Posterior cingulate gyrus (tissue), 11 donors: ENCODE measurements around the gene MSANTD2.
A peak's percentile ranks its signal among the peaks of the same experiment; 100 is the strongest.

Experiments
- DNase-seq, 10 donors: peaks; one replicate each; pipeline versions ENCODE4 v3.0.0 to v3.0.0-alpha.2; 2020 to 2021; ENCODE audit warnings: mixed read lengths in 3 of 10
- intact Hi-C: fragments of 100-400 bp; cut with DNase I; formaldehyde crosslinking; loops from one replicate; pipeline ENCODE4 v1.15.1; 2023

Gene MSANTD2

GRCh38 chr11:124800226-124800929, at the start of gene MSANTD2:
TSS of gene MSANTD2 (minus strand) at chr11:124800406. CDS start at chr11:124800380, 26 bp downstream.
- intact Hi-C loops = no loop called here
- DNase-seq = peak; percentile 76 to 98 (median 84)

DNA sequence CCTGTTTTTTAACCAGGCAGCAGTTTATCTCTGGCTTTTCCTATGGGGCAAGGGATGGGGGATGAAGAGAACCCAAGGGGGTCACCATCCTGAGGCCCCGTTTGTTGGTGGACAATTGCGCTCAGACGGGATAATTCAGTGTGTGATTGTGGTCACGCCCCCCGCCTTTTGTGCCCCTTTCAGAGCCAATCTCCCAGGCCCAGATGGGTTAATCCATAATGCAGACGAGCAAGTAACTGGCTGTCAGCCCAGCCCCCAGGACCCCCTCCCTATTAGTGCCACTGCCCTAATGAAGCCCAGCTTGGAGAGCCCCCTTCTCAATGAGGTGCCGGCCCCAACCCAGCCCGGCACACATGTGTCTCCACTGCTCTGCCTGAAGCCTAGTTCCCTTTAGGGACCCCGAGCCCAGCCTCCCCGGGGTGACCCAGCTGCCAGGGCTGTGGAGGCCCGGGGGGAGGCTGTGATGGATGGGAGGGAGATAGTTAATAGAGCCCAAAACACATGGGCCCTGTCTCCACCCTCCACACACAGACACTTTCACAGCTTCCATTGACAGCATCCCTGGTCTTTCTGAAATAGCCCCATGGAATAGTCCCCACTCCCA, 46.0 kb upstream of the MSANTD2 start:
- intact Hi-C loops = no loop called here
- DNase-seq = peak in 1 of 10 donors; percentile 33

GRCh38 chr11:124844664-124845079, 44.5 kb upstream of the MSANTD2 start:
- peak in 1 of 10 donors; percentile 9 for DNase-seq
- intact Hi-C loops = no loop called here

- intact Hi-C loops = no loop called here
- DNase-seq = no peak
Observed at GRCh38 chr11:124843616-124843910, 43.4 kb upstream of the MSANTD2 start.

DNA sequence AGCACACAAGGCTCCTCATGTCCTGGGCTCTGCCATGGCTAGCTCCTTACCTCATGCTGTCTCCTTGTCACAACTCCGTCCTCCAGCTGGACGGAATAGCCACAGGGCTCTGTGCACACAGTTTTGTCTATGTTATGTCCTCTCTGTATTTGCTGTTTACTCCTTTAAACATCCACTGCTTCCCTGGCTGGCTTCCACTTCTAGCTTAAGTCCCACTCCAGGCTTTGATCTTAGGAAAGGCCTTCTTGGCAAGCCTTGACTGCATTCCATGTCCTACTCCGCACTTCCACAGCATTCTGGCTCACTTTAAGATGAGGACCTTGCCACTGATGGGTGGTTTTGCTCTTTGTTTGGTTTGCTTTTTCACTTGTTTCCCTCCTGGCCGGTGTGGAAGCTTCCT, 42.1 kb upstream of the MSANTD2 start:
- no peak for DNase-seq
- intact Hi-C loops = no loop called here

DNA sequence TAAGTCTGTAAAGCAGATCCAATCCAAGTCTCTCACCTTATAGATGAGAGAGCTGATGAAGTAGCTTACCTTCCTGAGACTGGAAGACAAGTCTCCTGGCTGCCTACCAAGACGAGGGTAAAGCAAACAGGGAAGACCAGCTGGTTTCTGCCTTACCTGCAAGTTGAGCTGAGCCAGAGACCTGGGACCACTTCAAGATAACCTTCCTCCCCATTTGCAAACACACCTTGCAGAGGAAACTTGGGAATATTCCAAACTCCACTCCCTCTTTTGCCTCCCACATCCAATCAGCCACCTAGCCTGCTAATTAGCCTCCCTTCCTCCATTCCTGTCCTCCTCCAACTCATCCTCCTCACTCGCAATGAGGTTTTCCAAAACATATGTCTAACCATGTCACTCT, 41.6 kb upstream of the MSANTD2 start:
- peak in 1 of 10 donors; percentile 9 for DNase-seq
- intact Hi-C loops = no loop called here

GRCh38 chr11:124841201-124841600, 41.0 kb upstream of the MSANTD2 start:
- DNase-seq = no peak
- intact Hi-C loops = no loop called here

- intact Hi-C loops = no loop called here
- no peak for DNase-seq
Observed at GRCh38 chr11:124840666-124841065, 40.5 kb upstream of the MSANTD2 start.

- peak in 1 of 10 donors; percentile 18 for DNase-seq
- intact Hi-C loops = loop anchor here (5.0 kb wide), 2 partner anchors 78 to 193 kb away; partner anchors contain the start of gene ESAM
Observed at GRCh38 chr11:124839972-124840621, 39.9 kb upstream of the MSANTD2 start.

- intact Hi-C loops = loop anchor here (5.0 kb wide), 2 partner anchors 77 to 192 kb away; partner anchors contain the start of gene ESAM
- DNase-seq = peak in 5 of 10 donors; percentile 14 to 86 (median 79)
Observed at GRCh38 chr11:124839128-124839971, 39.1 kb upstream of the MSANTD2 start.

DNA sequence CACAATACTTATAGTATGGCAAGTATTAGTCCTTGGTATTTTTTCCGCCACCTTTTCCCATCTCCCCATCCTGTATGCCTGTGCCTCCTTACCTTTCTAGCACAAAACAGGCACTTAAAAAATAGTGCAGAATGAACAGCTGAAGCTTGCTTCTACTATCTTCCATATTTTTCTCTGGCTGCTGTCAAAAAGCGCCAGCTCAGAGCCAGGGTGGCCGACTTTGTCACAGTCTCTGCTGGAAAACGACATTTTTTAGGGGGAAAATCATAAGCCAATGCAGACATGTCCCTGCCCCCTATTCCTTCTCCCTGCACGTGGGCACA, 38.6 kb upstream of the MSANTD2 start:
- no peak for DNase-seq
- intact Hi-C loops = loop anchor here (5.0 kb wide), 2 partner anchors 76 to 191 kb away; partner anchors contain the start of gene ESAM

- intact Hi-C loops = loop anchor here (1.0 to 5.0 kb wide), 3 partner anchors 75 to 190 kb away; partner anchors contain the start of gene ESAM
- DNase-seq = no peak
Observed at GRCh38 chr11:124837491-124837856, 37.3 kb upstream of the MSANTD2 start.

DNA sequence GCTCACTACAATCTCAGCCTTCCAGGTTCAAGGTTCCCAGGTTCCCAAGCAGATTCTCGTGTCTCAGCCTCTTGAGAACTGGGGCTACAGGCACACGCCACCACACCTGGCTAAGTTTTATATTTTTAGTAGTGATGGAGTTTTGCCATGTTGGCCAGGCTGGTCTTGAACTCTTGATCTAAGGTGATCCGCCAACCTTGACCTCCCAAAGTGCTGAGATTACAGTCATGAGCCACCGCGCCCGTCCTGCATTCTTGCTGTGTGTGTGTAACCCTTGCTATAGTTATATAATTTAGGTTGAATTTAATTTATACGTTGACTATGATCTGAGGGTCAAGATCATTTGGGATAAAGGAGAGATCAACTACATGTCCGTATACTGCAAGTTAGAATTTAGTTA, 35.7 kb upstream of the MSANTD2 start:
- intact Hi-C loops = loop anchor here (5.0 kb wide), 2 partner anchors 74 to 189 kb away; partner anchors contain the start of gene ESAM
- peak in 1 of 10 donors; percentile 9 for DNase-seq

DNA sequence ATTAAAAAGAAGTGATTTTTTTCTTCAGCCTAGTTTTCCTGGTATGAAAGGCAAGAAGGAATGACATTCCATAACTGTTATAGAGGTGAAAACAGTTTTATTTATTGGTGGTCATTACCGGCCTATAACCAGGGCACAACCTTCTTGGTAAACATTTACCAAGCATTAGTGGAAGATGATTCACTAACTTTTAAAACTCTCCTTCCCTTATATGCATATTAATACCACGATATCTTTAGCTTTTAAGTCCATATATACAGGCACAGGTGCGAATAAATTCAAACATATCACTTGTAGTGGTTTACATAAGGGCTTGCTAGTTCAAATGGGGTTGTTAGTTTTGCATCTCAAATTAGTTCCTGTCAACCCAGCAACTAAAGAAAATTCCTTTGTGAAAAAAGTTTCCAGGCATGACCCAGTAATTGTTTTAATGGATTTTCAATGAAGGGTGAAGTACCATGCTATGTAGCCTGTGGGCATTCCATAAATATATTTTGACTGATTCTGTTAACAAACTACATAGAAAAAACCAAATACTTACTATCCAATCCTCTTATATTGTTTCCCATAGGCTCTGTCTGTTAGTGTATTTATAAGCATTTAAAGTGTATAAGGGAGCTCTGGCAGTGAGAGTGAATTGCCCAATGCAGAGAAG, 34.4 kb upstream of the MSANTD2 start:
- intact Hi-C loops = loop anchor here (5.0 kb wide), 2 partner anchors 72 to 187 kb away; partner anchors contain the start of gene ESAM

GRCh38 chr11:124832571-124832970, 32.4 kb upstream of the MSANTD2 start:
- intact Hi-C loops = no loop called here
- peak in 1 of 10 donors; percentile 10 for DNase-seq

More for the DNA sequence above, 34.4 kb upstream of the MSANTD2 start:
- no peak for DNase-seq

DNA sequence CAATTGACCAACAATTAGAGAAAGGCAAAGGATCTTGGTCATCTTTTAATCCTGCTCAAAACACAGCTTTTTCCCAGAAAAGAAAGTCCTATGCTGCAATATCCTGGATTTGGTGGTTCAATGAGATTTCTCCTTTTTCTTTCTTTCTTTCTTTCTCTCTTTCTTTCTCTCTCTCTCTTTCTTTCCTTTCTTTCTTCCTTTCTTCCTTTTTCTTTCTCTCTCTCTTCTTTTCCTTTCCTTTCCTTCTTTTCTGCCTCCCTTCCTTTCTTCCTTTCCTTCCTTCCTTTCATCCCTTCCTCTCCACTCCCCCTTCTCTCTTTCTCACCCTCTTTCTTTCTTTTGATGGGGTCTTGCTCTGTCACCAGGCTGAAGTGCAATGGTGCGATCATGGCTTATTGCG, 31.7 kb upstream of the MSANTD2 start:
- intact Hi-C loops = no loop called here
- no peak for DNase-seq

GRCh38 chr11:124830749-124831148, 30.5 kb upstream of the MSANTD2 start:
- DNase-seq = peak in 1 of 10 donors; percentile 30
- intact Hi-C loops = no loop called here

- peak in 1 of 10 donors; percentile 47 for DNase-seq
- intact Hi-C loops = no loop called here
Observed at GRCh38 chr11:124829986-124830385, 29.8 kb upstream of the MSANTD2 start.

DNA sequence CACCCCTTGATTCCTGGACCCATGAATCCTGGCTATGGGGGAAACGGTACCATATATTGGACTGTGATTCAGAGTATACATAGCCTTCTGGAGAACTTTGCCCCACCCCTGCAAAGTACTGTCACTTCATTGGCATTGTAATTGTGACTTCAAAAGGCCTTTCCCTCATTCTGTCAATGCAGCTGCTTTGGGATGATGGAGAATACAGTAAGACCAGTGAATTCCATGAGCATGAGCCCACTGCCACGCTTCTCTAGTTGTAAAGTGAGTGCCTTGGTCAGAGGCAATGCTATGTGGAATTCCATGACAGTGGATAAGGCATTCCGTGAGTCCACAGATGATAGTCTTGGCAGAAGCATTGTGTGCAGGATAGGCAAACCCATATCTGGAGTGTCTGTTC, 25.7 kb upstream of the MSANTD2 start:
- intact Hi-C loops = no loop called here
- no peak for DNase-seq
